CD4-positive, CD25-positive, alpha-beta regulatory T cell (primary cell): ENCODE measurements around the gene ZBTB18. TPM values are rescaled to one million over a fixed set of nuclear protein-coding genes. Genes with fewer than 3 reads are reported as not detected.

Experiments
- ATAC-seq, 2 donors: fragments of 150-1000 bp; cut with Tn5 transposase; one replicate each; pipeline ENCODE4 v1.10.0; 2021; ENCODE audit warnings: low read depth in 2 of 2, moderate number of reproducible peaks in 2 of 2, moderate library complexity in 1 of 2
- DNase-seq, 3 donors: peaks; one replicate each; pipeline versions ENCODE4 v3.0.0 to v3.0.0-alpha.2; 2012 to 2022; ENCODE audit warnings: mixed read lengths in 1 of 3
- H3K27ac ChIP-seq: one replicate; pipeline ENCODE4 v1.7.0; 2013; ENCODE audit warnings: mild to moderate bottlenecking, low read length; ENCODE audit not compliant: insufficient read depth, poor library complexity, severe bottlenecking
- H3K27me3 ChIP-seq: one replicate; pipeline ENCODE4 v1.7.0; 2013; ENCODE audit warnings: low read length; ENCODE audit not compliant: control insufficient read depth, insufficient read depth
- H3K36me3 ChIP-seq: one replicate; pipeline ENCODE4 v1.7.0; 2013; ENCODE audit warnings: mild to moderate bottlenecking, low read length, moderate library complexity; ENCODE audit not compliant: control insufficient read depth, insufficient read depth
- H3K4me1 ChIP-seq: 2 replicates; pipeline ENCODE4 v1.7.0; 2013; ENCODE audit warnings: mild to moderate bottlenecking, low read length; ENCODE audit not compliant: insufficient read depth, control insufficient read depth, poor library complexity, severe bottlenecking
- H3K4me3 ChIP-seq: one replicate; pipeline ENCODE4 v1.7.0; 2013; ENCODE audit warnings: low read depth, mild to moderate bottlenecking, low read length, moderate library complexity
- H3K9me3 ChIP-seq, 2 experiments: 1 replicate in 1 of 2; 2 replicates in 1 of 2; pipeline ENCODE4 v1.7.0; 2013; ENCODE audit warnings: low read length in 2 of 2, mild to moderate bottlenecking in 1 of 2, moderate library complexity in 1 of 2; ENCODE audit not compliant: control insufficient read depth in 2 of 2
- H3K27ac Mint-ChIP-seq, 3 donors: one replicate each; pipeline ENCODE4 v1.8.0; 2020 to 2022; ENCODE audit warnings: mild to moderate bottlenecking in 3 of 3, mixed read lengths in 3 of 3, moderate library complexity in 2 of 3
- H3K27me3 Mint-ChIP-seq: one replicate; pipeline ENCODE4 v1.8.0; 2022; ENCODE audit warnings: mild to moderate bottlenecking, mixed read lengths
- H3K36me3 Mint-ChIP-seq: one replicate; pipeline ENCODE4 v1.8.0; 2020; ENCODE audit warnings: mixed read lengths
- H3K4me1 Mint-ChIP-seq, 4 donors: one replicate each; pipeline ENCODE4 v1.8.0; 2020 to 2022; ENCODE audit warnings: mixed read lengths in 4 of 4, mild to moderate bottlenecking in 1 of 4
- H3K4me3 Mint-ChIP-seq, 4 donors: one replicate each; pipeline ENCODE4 v1.8.0; 2020 to 2022; ENCODE audit warnings: mild to moderate bottlenecking in 4 of 4, mixed read lengths in 4 of 4, moderate library complexity in 3 of 4
- H3K9me3 Mint-ChIP-seq, 7 donors: one replicate each; pipeline ENCODE4 v1.8.0; 2020 to 2022; ENCODE audit warnings: mixed read lengths in 7 of 7, mild to moderate bottlenecking in 3 of 7, moderate library complexity in 2 of 7
- polyA plus RNA-seq, 4 donors: library from polyadenylated mRNA; unstranded; fragments of 300-500 nt; fragmentation: Illumina TruSeq; gene quantifications; one replicate each; pipeline ENCODE4 v1.2.3, GENCODE V29; 2021
- total RNA-seq: library from RNA; stranded (reverse); gene quantifications from one replicate; pipeline ENCODE4 v1.2.3, GENCODE V29; 2022

Gene ZBTB18
- total and polyA plus RNA-seq, 5 donors from 2014 or later, result 0.76 to 21.7 (median 2.0) TPM

DNA sequence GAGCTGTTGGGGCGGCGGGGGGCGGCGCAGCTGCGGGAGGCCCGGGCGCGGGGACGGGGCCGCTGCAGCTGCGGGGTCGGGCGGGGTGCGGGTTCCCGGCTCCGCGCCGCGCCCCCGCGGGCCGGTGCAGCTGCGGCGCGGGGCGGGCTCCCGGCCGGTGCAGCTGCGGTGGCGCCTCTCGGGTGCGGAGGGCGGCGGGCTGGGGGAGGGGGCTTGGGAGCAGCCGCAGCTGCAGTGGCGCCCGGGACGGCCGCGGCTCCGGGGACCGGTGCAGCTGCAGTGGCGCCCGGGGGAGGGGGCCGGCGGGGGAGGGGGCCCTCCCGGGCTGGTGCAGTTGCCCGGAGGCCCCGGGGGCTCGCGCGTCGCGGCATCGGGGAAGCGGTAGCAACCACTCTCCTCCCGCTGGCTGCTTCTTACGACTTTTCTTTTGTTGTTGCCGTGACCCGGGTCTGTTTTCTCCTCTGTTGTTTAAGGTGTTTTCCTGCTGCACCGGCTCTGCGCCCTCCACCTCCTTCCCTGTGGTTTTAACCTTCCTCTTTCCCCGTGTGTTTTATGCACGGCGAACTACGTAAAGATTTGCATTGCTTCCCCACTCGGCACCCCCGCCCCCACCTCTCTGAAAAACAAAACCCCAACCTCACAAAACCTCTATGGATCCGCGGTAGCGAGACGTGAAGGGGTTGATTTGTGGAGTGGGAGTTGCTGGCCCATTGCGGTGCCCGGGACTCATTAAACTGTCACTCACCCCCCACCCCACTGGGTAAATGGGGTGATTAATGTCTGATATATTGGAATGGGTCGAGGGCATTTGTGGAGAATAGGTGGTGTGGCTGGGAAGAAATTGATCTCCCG is 1.7 kb upstream of the ZBTB18 start:
- Histone ChIP-seq H3K4me3 (peak overlapping the region; percentile 87), H3K27me3 (peaks cover 11% of the 10 kb centered on the region), H3K27ac (peak overlapping the region; percentile 77), H3K4me1 (peaks cover 46% of the 10 kb centered on the region), H3K36me3 (peaks cover 8% of the 10 kb centered on the region), H3K9me3 (no peaks in the 10 kb centered on the region)
- Mint-ChIP-seq H3K36me3 (no peaks in the 10 kb centered on the region), H3K9me3 (no peaks in the 10 kb centered on the region), H3K27me3 (peaks cover 30% of the 10 kb centered on the region), H3K4me3 (peak overlapping the region in 3 of 4 donors; percentile 96 to 97 (median 97)), H3K4me1 (peaks cover 3 to 29% (median 19%) of the 10 kb centered on the region in 4 donors), H3K27ac (peak overlapping the region; percentile 95 to 97 (median 96))
- DNase-seq, result peak; percentile 51 to 66 (median 56)
- ATAC-seq, result no peak

DNA sequence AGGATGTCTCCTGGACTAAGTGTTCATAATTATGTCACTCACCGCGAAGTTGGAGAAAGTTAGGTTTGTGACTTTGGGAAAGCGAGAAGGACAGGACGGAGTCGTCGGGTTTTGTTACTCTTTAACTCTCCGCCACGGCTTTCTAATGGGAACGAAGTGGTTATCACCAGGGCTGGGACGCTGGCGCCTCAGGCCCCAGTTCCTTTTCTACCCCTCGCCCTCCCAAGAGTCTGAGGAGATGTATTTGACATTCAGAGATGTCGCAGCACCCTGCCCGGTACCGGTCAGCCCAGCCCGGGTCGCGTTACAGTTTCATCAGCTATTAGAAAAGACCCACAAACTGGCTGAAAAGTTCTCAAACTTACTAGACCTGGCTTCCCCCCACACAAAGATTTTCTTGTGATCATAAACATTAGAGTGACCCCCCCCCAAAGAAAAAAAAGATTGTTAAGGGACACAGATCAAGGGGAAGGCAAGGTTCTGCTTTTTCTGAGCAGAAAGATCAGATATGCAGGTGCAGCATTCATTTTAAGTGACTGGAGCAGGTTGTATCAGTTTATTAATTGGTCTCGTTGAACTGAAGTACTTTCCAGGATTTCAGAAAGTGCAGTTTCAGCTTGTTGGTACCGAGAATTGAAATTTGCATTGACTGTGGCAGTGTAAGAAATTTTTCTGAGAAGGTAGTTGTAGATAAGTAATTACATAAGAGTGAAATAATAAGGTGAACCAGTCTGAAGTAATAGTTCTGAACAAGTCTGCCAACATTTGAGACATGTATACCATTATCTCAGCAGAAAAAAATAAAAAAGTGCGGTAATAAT is 859 bp upstream of the ZBTB18 start:
- H3K4me3 Mint-ChIP-seq, result peak overlapping the region in 3 of 4 donors; percentile 96 to 97 (median 97)
- Histone ChIP-seq H3K4me1 (peaks cover 46% of the 10 kb centered on the region), H3K9me3 (no peaks in the 10 kb centered on the region), H3K27ac (peak overlapping the region; percentile 77), H3K4me3 (peak overlapping the region; percentile 87), H3K27me3 (peaks cover 8% of the 10 kb centered on the region), H3K36me3 (peaks cover 13% of the 10 kb centered on the region)
- DNase-seq (peak in 1 of 3 donors; percentile 78), ATAC-seq (no peak)
- H3K36me3 Mint-ChIP-seq, result no peaks in the 10 kb centered on the region
- peaks cover 24% of the 10 kb centered on the region for H3K27me3 Mint-ChIP-seq
- no peaks in the 10 kb centered on the region for H3K9me3 Mint-ChIP-seq
- peaks cover 3 to 26% (median 19%) of the 10 kb centered on the region in 4 donors for H3K4me1 Mint-ChIP-seq
- H3K27ac Mint-ChIP-seq, result peak overlapping the region; percentile 95 to 97 (median 96)

DNA sequence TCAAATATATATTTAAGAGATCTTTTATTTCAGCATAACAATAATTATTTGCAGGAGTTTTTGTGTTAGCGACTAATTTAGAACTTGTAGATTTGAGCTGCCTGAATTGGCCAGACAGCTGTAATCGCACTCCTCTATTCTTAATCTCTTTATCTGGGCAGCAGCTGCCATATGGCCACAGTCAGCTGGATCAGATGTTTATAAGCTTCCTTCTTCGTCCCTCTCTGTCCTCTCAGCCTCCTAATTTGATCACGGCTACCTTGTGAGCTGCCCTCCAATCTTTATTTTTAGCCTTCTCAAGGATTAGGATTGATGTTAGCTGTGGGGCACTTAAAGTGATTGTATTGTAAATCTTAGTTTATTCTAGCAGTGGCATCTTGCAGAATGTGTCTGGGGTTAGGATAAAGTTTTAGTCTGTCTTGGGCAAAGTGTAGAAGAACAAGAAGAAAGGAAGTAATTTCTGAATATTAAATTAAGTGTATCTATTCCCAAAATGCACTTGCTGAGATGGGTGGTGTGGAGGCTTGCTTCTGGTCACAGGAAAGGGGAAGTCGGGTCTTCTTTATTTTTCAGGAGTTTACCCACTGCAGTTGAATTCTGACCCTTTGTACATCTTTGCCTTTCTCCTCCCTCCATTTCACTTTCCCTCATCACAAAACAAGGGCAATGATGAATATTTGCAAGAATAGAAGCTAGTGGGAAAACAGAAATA is 1.1 kb downstream of the ZBTB18 start:
- no peaks in the 10 kb centered on the region for H3K9me3 ChIP-seq
- H3K4me1 ChIP-seq, result peaks cover 39% of the 10 kb centered on the region
- DNase-seq (no peak), ATAC-seq (no peak)
- no peak overlapping the region for H3K27ac Mint-ChIP-seq
- no peaks in the 10 kb centered on the region for H3K9me3 Mint-ChIP-seq
- no peak overlapping the region for H3K4me3 ChIP-seq
- H3K4me3 Mint-ChIP-seq, result no peak overlapping the region
- peaks cover 3 to 24% (median 17%) of the 10 kb centered on the region in 4 donors for H3K4me1 Mint-ChIP-seq
- no peak overlapping the region for H3K27ac ChIP-seq
- H3K36me3 Mint-ChIP-seq, result peaks cover 4% of the 10 kb centered on the region
- no peaks in the 10 kb centered on the region for H3K27me3 ChIP-seq
- H3K36me3 ChIP-seq, result peaks cover 13% of the 10 kb centered on the region
- H3K27me3 Mint-ChIP-seq, result peaks cover 18% of the 10 kb centered on the region

DNA sequence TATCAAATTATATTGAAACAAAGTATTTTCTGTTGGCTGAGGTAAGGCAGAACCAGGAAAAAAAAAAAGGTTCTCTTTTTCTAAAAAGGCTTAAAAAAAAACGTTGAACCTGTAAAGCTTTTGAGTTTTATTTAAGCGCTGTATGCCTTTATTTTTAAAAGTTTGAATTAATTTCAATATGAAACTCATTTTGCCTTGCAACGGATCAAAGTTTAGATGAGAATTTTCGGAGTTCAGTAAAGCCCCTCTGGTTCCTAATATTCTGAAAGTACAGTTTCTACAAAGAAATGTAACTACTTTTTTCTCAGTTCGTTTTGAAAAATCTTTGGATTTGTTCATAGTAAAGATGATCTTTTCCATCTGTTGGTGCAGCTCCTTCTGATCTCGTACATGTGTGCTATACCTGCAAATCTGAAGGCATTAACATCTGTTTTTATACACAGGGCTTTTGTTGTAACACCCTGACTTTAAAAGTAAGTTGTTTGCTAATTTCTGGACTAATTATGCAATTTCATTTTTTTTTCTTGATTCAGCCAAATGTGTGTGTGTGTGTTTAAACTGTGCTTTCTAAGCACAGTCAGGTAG is 1.7 kb downstream of the ZBTB18 start:
- Mint-ChIP-seq H3K4me3 (no peak overlapping the region), H3K9me3 (no peaks in the 10 kb centered on the region), H3K4me1 (peaks cover 3 to 25% (median 18%) of the 10 kb centered on the region in 4 donors), H3K27ac (no peak overlapping the region), H3K36me3 (peaks cover 4% of the 10 kb centered on the region), H3K27me3 (peaks cover 11% of the 10 kb centered on the region)
- peaks cover 33% of the 10 kb centered on the region for H3K4me1 ChIP-seq
- no peak overlapping the region for H3K27ac ChIP-seq
- H3K36me3 ChIP-seq, result peaks cover 13% of the 10 kb centered on the region
- H3K27me3 ChIP-seq, result no peaks in the 10 kb centered on the region
- DNase-seq (no peak), ATAC-seq (no peak)
- no peak overlapping the region for H3K4me3 ChIP-seq
- no peaks in the 10 kb centered on the region for H3K9me3 ChIP-seq

DNA sequence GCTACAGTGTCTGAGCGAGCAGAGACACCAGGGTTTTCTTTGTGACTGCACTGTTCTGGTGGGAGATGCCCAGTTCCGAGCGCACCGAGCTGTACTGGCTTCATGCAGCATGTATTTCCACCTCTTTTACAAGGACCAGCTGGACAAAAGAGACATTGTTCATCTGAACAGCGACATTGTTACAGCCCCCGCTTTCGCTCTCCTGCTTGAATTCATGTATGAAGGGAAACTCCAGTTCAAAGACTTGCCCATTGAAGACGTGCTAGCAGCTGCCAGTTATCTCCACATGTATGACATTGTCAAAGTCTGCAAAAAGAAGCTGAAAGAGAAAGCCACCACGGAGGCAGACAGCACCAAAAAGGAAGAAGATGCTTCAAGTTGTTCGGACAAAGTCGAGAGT is 2.7 kb downstream of the ZBTB18 start:
- H3K36me3 ChIP-seq, result peaks cover 13% of the 10 kb centered on the region
- H3K27ac Mint-ChIP-seq, result no peak overlapping the region
- no peaks in the 10 kb centered on the region for H3K9me3 ChIP-seq
- peaks cover 4% of the 10 kb centered on the region for H3K36me3 Mint-ChIP-seq
- no peak overlapping the region for H3K4me3 ChIP-seq
- DNase-seq, result no peak
- no peaks in the 10 kb centered on the region for H3K9me3 Mint-ChIP-seq
- peaks cover 32% of the 10 kb centered on the region for H3K4me1 ChIP-seq
- no peak overlapping the region for H3K27ac ChIP-seq
- H3K27me3 Mint-ChIP-seq, result peaks cover 8% of the 10 kb centered on the region
- ATAC-seq, result no peak
- H3K27me3 ChIP-seq, result no peaks in the 10 kb centered on the region
- H3K4me1 Mint-ChIP-seq, result peaks cover 3 to 25% (median 18%) of the 10 kb centered on the region in 4 donors
- H3K4me3 Mint-ChIP-seq, result no peak overlapping the region

DNA sequence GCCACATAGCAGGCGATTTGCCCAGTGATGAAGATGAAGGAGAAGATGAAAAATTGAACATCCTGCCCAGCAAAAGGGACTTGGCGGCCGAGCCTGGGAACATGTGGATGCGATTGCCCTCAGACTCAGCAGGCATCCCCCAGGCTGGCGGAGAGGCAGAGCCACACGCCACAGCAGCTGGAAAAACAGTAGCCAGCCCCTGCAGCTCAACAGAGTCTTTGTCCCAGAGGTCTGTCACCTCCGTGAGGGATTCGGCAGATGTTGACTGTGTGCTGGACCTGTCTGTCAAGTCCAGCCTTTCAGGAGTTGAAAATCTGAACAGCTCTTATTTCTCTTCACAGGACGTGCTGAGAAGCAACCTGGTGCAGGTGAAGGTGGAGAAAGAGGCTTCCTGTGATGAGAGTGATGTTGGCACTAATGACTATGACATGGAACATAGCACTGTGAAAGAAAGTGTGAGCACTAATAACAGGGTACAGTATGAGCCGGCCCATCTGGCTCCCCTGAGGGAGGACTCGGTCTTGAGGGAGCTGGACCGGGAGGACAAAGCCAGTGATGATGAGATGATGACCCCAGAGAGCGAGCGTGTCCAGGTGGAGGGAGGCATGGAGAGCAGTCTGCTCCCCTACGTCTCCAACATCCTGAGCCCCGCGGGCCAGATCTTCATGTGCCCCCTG is 3.3 kb downstream of the ZBTB18 start:
- H3K4me1 Mint-ChIP-seq, result peaks cover 3 to 25% (median 18%) of the 10 kb centered on the region in 4 donors
- peaks cover 4% of the 10 kb centered on the region for H3K36me3 Mint-ChIP-seq
- ATAC-seq (no peak), DNase-seq (no peak)
- Histone ChIP-seq H3K9me3 (no peaks in the 10 kb centered on the region), H3K4me3 (no peak overlapping the region), H3K27me3 (no peaks in the 10 kb centered on the region), H3K4me1 (peaks cover 32% of the 10 kb centered on the region), H3K27ac (no peak overlapping the region), H3K36me3 (peaks cover 13% of the 10 kb centered on the region)
- H3K27ac Mint-ChIP-seq, result peak overlapping the region in 1 of 3 donors; percentile 31
- H3K27me3 Mint-ChIP-seq, result peaks cover 8% of the 10 kb centered on the region
- peak overlapping the region in 1 of 4 donors; percentile 52 for H3K4me3 Mint-ChIP-seq
- H3K9me3 Mint-ChIP-seq, result no peaks in the 10 kb centered on the region

DNA sequence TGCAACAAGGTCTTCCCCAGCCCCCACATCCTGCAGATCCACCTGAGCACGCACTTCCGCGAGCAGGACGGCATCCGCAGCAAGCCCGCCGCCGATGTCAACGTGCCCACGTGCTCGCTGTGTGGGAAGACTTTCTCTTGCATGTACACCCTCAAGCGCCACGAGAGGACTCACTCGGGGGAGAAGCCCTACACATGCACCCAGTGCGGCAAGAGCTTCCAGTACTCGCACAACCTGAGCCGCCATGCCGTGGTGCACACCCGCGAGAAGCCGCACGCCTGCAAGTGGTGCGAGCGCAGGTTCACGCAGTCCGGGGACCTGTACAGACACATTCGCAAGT is 3.8 kb downstream of the ZBTB18 start:
- Histone ChIP-seq H3K36me3 (peaks cover 13% of the 10 kb centered on the region), H3K4me1 (peaks cover 27% of the 10 kb centered on the region), H3K9me3 (no peaks in the 10 kb centered on the region), H3K4me3 (no peak overlapping the region), H3K27me3 (no peaks in the 10 kb centered on the region), H3K27ac (no peak overlapping the region)
- Mint-ChIP-seq H3K36me3 (peaks cover 4% of the 10 kb centered on the region), H3K4me3 (peak overlapping the region in 1 of 4 donors; percentile 52), H3K9me3 (no peaks in the 10 kb centered on the region), H3K4me1 (peaks cover 3 to 22% (median 18%) of the 10 kb centered on the region in 4 donors), H3K27ac (no peak overlapping the region), H3K27me3 (peaks cover 5% of the 10 kb centered on the region)
- no peak for ATAC-seq
- no peak for DNase-seq
